AG09309 (cell line): Measurements from ENCODE around the gene SHROOM3.

ENCODE experiments used
- DNase-seq: peaks from one replicate; pipeline ENCODE4 v3.0.0-alpha.2; 2010; ENCODE audit warnings: low read depth
- H3K4me3 ChIP-seq: 2 replicates; pipeline ENCODE4 v1.5.1; 2011; ENCODE audit warnings: mild to moderate bottlenecking, low read depth, low read length, moderate library complexity; ENCODE audit not compliant: control insufficient read depth
- CTCF ChIP-seq: IDR thresholded peaks from 2 replicates; pipeline ENCODE4 v1.5.1; 2011; ENCODE audit warnings: mild to moderate bottlenecking, low read depth, low read length, inconsistent platforms; ENCODE audit not compliant: insufficient read depth, control insufficient read depth; ENCODE audit errors: missing control alignments

Gene SHROOM3

DNA sequence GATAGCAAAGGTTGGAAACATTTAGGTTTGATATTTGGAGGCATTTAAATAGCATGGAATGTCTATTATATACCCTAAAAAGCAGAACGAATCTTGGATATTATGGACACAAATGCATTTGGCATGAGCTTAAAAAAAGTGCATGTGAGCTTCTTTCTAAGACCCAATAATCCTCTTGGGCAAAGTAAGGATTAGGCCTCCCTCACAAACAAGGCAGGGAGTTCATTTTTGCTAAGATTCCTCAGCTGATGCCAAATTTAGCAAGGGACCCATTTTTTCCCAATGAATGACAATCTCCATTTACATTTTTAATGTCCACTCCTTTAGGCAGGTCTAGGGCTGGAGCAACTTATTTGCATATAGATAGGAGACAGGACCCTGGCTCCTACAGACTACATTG, 263.1 kb downstream of the SHROOM3 start:
- no peak overlapping the region for H3K4me3 ChIP-seq
- no peak for TF ChIP-seq CTCF
- DNase-seq, result no peak

DNA sequence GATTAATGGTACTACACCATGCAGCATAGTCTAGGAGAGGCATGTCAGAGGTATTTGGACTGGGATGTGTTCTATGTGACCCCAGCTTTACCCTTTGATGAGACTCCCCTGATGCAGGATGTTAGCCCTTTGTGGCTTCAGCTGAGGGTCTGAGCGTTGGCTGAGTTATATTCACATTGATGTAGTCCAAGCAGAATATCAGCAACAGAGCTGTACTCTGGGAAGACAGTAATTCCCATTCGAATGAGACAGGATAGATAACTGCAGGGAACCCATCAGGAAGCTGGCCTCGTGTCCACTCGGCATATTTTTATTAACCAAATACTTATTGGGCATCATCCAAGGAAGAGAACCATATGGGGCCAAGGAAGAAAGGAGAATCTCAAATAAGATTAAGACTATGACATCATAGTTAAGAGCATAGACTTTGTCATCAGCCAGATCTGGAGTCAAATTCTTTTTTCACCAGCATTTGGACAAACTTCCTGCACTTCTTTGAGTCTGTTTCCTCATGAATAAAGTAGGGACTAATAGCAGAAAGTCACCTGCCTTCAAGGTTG, 264.8 kb downstream of the SHROOM3 start:
- no peak overlapping the region for H3K4me3 ChIP-seq
- DNase-seq, result no peak
- no peak for TF ChIP-seq CTCF

GRCh38 chr4:76702440-76703122, 267.6 kb downstream of the SHROOM3 start:
- TF ChIP-seq CTCF, result no peak
- DNase-seq, result no peak
- H3K4me3 ChIP-seq, result no peak overlapping the region

DNA sequence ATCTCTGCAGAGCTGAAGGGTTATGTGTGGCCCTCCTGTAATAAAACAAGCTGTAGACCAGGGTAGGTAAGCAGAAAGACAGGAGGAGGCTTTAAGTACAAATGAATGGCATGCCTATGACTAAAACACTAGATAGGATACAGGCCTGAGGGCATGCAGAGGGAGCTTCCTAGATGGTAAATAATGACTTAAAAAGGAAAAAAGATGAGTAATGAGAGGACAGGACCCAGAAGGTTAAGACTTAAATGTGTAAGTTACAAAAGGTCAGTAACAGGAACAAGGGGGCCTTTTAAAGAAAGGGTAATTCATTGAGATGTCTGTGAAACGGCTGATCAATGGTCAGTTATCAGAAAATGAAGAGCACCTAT, 268.1 kb downstream of the SHROOM3 start:
- DNase-seq, result no peak
- TF ChIP-seq CTCF, result no peak
- no peak overlapping the region for H3K4me3 ChIP-seq

- H3K4me3 ChIP-seq, result no peak overlapping the region
- no peak for TF ChIP-seq CTCF
- DNase-seq, result no peak
Measured at GRCh38 chr4:76703676-76704075, 268.6 kb downstream of the SHROOM3 start.

- DNase-seq, result no peak
- H3K4me3 ChIP-seq, result no peak overlapping the region
- no peak for TF ChIP-seq CTCF
Measured at GRCh38 chr4:76704133-76704881, 269.3 kb downstream of the SHROOM3 start.
